ENCODE data around the gene ALMS1. TPM values are rescaled to one million over a fixed set of nuclear protein-coding genes. Genes with fewer than 3 reads are reported as not detected.

ALMS1 gene
- total RNA-seq, 1 donor from 2014 or later, result 22.1 TPM

GRCh38 chr2:73564986-73565385 lies 179.3 kb downstream of the ALMS1 start:
- Histone ChIP-seq H3K27ac (no peak overlapping the region), H3K27me3 (no peaks in the 10 kb centered on the region), H3K9me3 (no peaks in the 10 kb centered on the region), H3K36me3 (peaks cover 6% of the 10 kb centered on the region), H3K4me1 (no peaks in the 10 kb centered on the region), H3K4me3 (no peak overlapping the region)
- no peak for TF ChIP-seq CTCF (IDR thresholded peaks at IDR 0.05)
- intact Hi-C loops (cut with DNase I), result no loop called here
- no peak for DNase-seq
- ATAC-seq, result no peak

GRCh38 chr2:73566288-73566878 lies 180.7 kb downstream of the ALMS1 start:
- H3K36me3 ChIP-seq, result no peaks in the 10 kb centered on the region
- no peak overlapping the region for H3K4me3 ChIP-seq
- intact Hi-C loops (cut with DNase I), result no loop called here
- no peak for ATAC-seq
- no peaks in the 10 kb centered on the region for H3K4me1 ChIP-seq
- no peak overlapping the region for H3K27ac ChIP-seq
- TF ChIP-seq CTCF (IDR thresholded peaks at IDR 0.05), result no peak
- H3K9me3 ChIP-seq, result no peaks in the 10 kb centered on the region
- no peaks in the 10 kb centered on the region for H3K27me3 ChIP-seq
- DNase-seq, result no peak

GRCh38 chr2:73575261-73575660 lies 189.6 kb downstream of the ALMS1 start:
- H3K27ac ChIP-seq, result no peak overlapping the region
- no peaks in the 10 kb centered on the region for H3K36me3 ChIP-seq
- ATAC-seq (no peak), DNase-seq (no peak)
- no peak for TF ChIP-seq CTCF (IDR thresholded peaks at IDR 0.05)
- H3K27me3 ChIP-seq, result no peaks in the 10 kb centered on the region
- no peaks in the 10 kb centered on the region for H3K9me3 ChIP-seq
- no peaks in the 10 kb centered on the region for H3K4me1 ChIP-seq
- no peak overlapping the region for H3K4me3 ChIP-seq
- intact Hi-C loops (cut with DNase I), result no loop called here

- Histone ChIP-seq H3K4me3 (no peak overlapping the region), H3K4me1 (no peaks in the 10 kb centered on the region), H3K27ac (no peak overlapping the region), H3K27me3 (no peaks in the 10 kb centered on the region), H3K36me3 (no peaks in the 10 kb centered on the region), H3K9me3 (no peaks in the 10 kb centered on the region)
- intact Hi-C loops (cut with DNase I), result no loop called here
- no peak for DNase-seq
- ATAC-seq, result no peak
- TF ChIP-seq CTCF (IDR thresholded peaks at IDR 0.05), result no peak
Measured at GRCh38 chr2:73582364-73582763, 196.7 kb downstream of the ALMS1 start.

GRCh38 chr2:73588177-73588576 lies 202.5 kb downstream of the ALMS1 start:
- TF ChIP-seq CTCF (IDR thresholded peaks at IDR 0.05), result no peak
- intact Hi-C loops (cut with DNase I), result no loop called here
- ATAC-seq (no peak), DNase-seq (no peak)
- no peak overlapping the region for H3K4me3 ChIP-seq
- no peaks in the 10 kb centered on the region for H3K9me3 ChIP-seq
- no peak overlapping the region for H3K27ac ChIP-seq
- no peaks in the 10 kb centered on the region for H3K36me3 ChIP-seq
- no peaks in the 10 kb centered on the region for H3K4me1 ChIP-seq
- H3K27me3 ChIP-seq, result no peaks in the 10 kb centered on the region

GRCh38 chr2:73593680-73594079 lies 208.0 kb downstream of the ALMS1 start:
- Histone ChIP-seq H3K36me3 (no peaks in the 10 kb centered on the region), H3K27ac (no peak overlapping the region), H3K27me3 (no peaks in the 10 kb centered on the region), H3K9me3 (no peaks in the 10 kb centered on the region), H3K4me1 (no peaks in the 10 kb centered on the region), H3K4me3 (no peak overlapping the region)
- intact Hi-C loops (cut with DNase I), result no loop called here
- TF ChIP-seq CTCF (IDR thresholded peaks at IDR 0.05), result no peak
- ATAC-seq, result no peak
- DNase-seq, result no peak

Data from upper lobe of right lung (tissue), 1 donor.